MCF 10A (cell line): ENCODE measurements around the gene FBXW7. TPM values are rescaled to one million over a fixed set of nuclear protein-coding genes. Genes with fewer than 3 reads are reported as not detected.

Experiments used
- BruUV-seq: library from RNA; stranded (reverse); fragments of 400-500 nt; replicated peaks from 2 replicates; lab custom pipeline; 2021; lab: Mats Ljungman, UMichigan
- CTCF ChIA-PET: fragments of 300-600 bp; sonication (Branson Sonifier 250); formaldehyde crosslinking; extraction: SDS; loops from one replicate; lab custom pipeline; 2021; ENCODE audit warnings: antibody characterized with exemption, inconsistent platforms; lab: Yijun Ruan, JAX
- POLR2A ChIA-PET: fragments of 300-600, 350-650 bp; sonication (Branson Sonifier 250); formaldehyde crosslinking; extraction: SDS; loops from one replicate; lab custom pipeline; 2020; ENCODE audit warnings: antibody characterized with exemption, inconsistent platforms; lab: Yijun Ruan, JAX
- DNase-seq: peaks from one replicate; pipeline ENCODE4 v3.0.0-alpha.2; 2018; ENCODE audit not compliant: unreplicated experiment
- H3K27ac Mint-ChIP-seq: one replicate; pipeline ENCODE4 v1.8.0; 2022; ENCODE audit warnings: mild to moderate bottlenecking, low read depth, mixed read lengths; ENCODE audit not compliant: unreplicated experiment
- H3K27me3 Mint-ChIP-seq: one replicate; pipeline ENCODE4 v1.8.0; 2022; ENCODE audit warnings: mixed read lengths; ENCODE audit not compliant: insufficient read depth, unreplicated experiment
- H3K36me3 Mint-ChIP-seq: one replicate; pipeline ENCODE4 v1.8.0; 2022; ENCODE audit warnings: mild to moderate bottlenecking, moderate library complexity, mixed read lengths; ENCODE audit not compliant: insufficient read depth, unreplicated experiment
- H3K4me1 Mint-ChIP-seq: one replicate; pipeline ENCODE4 v1.8.0; 2022; ENCODE audit warnings: mixed read lengths; ENCODE audit not compliant: insufficient read depth, unreplicated experiment
- H3K4me3 Mint-ChIP-seq: one replicate; pipeline ENCODE4 v1.8.0; 2022; ENCODE audit warnings: mild to moderate bottlenecking, moderate library complexity, mixed read lengths; ENCODE audit not compliant: unreplicated experiment
- H3K9me3 Mint-ChIP-seq: one replicate; pipeline ENCODE4 v1.8.0; 2022; ENCODE audit warnings: mixed read lengths; ENCODE audit not compliant: unreplicated experiment
- intact Hi-C: fragments of 100-400 bp; cut with micrococcal nuclease; formaldehyde crosslinking; loops from 2 replicates; pipeline ENCODE4 v1.14.1; 2022
- total RNA-seq: library from RNA; stranded (reverse); gene quantifications from 2 replicates; pipeline ENCODE4 v1.2.3, GENCODE V29; 2022
- TF ChIP-seq, protein P1 (sequence below): fragments of 200-600 bp; IDR thresholded peaks from one replicate; pipeline ENCODE4 v1.8.0; 2022; ENCODE audit warnings: antibody characterized with exemption, mild to moderate bottlenecking; ENCODE audit not compliant: unreplicated experiment

Gene FBXW7
- total RNA-seq, 1 experiment from 2014 or later = 40.2 TPM

DNA sequence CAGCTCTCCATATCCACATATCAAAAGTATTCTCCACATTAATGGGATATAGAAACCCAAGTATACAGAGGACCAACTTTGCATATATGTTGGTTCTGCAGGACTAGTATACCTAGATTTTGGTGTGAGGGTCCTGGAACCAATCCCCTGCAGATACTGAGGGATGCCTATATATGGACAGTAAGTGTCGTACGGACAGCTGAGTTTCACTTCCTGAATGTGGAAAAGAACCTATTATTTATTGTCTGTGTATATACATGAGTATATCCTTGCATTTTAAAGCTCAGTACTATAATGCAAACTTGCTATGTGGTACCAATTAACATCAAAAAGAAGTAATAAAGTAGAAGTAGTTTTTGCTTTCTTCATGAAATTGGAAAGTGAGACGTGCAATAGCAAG, 101.9 kb downstream of the FBXW7 start:
- Mint-ChIP-seq H3K4me3 (no peak overlapping the region), H3K9me3 (no peaks in the 10 kb centered on the region), H3K27ac (no peak overlapping the region), H3K27me3 (no peaks in the 10 kb centered on the region), H3K4me1 (no peaks in the 10 kb centered on the region), H3K36me3 (no peaks in the 10 kb centered on the region)
- TF ChIP-seq, protein P1, sequence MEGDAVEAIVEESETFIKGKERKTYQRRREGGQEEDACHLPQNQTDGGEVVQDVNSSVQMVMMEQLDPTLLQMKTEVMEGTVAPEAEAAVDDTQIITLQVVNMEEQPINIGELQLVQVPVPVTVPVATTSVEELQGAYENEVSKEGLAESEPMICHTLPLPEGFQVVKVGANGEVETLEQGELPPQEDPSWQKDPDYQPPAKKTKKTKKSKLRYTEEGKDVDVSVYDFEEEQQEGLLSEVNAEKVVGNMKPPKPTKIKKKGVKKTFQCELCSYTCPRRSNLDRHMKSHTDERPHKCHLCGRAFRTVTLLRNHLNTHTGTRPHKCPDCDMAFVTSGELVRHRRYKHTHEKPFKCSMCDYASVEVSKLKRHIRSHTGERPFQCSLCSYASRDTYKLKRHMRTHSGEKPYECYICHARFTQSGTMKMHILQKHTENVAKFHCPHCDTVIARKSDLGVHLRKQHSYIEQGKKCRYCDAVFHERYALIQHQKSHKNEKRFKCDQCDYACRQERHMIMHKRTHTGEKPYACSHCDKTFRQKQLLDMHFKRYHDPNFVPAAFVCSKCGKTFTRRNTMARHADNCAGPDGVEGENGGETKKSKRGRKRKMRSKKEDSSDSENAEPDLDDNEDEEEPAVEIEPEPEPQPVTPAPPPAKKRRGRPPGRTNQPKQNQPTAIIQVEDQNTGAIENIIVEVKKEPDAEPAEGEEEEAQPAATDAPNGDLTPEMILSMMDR = no peak
- no TSS peak for BruUV-seq
- DNase-seq = no peak
- intact Hi-C loops = no loop called here
- CTCF ChIA-PET = interaction anchor here (1.1 kb wide), 1 partner anchor 302 kb away, joined by 4 read pairs; no protein-coding TSS in a partner anchor
- POLR2A ChIA-PET = no interaction called here

DNA sequence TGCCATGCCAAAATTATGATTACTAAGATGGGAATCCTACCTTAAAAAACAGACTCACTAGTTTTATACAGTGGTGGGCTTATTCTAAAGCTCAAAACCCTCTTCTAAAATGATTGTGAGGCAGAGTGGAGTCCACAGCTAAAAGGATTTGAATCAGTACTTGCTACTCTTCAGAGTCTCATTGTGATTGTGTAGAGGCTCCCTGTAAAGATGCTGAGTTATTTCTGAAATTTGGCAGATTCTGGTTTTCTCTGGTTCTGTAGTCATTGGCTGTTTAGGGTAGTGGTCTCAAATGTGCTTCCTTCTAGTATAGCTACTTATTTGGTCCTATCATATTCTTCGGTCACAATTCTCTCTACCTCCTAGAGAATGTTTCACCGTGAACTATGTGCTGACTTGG, 104.1 kb downstream of the FBXW7 start:
- TF ChIP-seq, protein P1 = no peak
- H3K4me1 Mint-ChIP-seq = no peaks in the 10 kb centered on the region
- H3K27ac Mint-ChIP-seq = no peak overlapping the region
- POLR2A ChIA-PET = interaction anchor here (1.2 kb wide), 1 partner anchor 9 kb away, joined by 4 read pairs; no protein-coding TSS in a partner anchor
- H3K36me3 Mint-ChIP-seq = peaks cover under 1% of the 10 kb centered on the region
- intact Hi-C loops = no loop called here
- H3K27me3 Mint-ChIP-seq = no peaks in the 10 kb centered on the region
- DNase-seq = no peak
- CTCF ChIA-PET = no interaction called here
- no peak overlapping the region for H3K4me3 Mint-ChIP-seq
- H3K9me3 Mint-ChIP-seq = no peaks in the 10 kb centered on the region
- no TSS peak for BruUV-seq

DNA sequence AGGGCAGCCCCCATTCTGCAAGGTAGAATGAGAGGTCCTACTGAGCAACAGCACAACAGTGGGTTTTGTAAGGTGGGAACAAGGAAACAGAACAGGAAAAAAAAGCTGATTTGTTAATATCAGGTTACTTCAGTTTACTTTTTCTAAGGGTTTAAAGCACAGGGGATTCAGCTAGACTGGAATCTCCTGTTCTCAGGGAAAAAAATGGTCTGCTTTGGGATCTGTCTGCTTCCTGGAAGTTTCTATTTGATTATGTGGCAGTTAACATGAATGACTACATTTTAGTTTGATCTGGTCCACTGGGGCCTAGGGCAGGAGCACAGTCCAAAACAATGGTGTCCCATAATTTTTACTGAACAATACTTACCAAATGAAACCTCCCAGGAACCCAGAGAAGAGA, 104.6 kb downstream of the FBXW7 start:
- intact Hi-C loops = no loop called here
- Mint-ChIP-seq H3K4me1 (no peaks in the 10 kb centered on the region), H3K36me3 (peaks cover 6% of the 10 kb centered on the region), H3K9me3 (no peaks in the 10 kb centered on the region), H3K27me3 (no peaks in the 10 kb centered on the region), H3K4me3 (no peak overlapping the region), H3K27ac (no peak overlapping the region)
- TF ChIP-seq, protein P1 = no peak
- BruUV-seq = no TSS peak
- ChIA-PET POLR2A (interaction anchor here (1.2 kb wide), 1 partner anchor 9 kb away, joined by 4 read pairs; no protein-coding TSS in a partner anchor), CTCF (no interaction called here)
- no peak for DNase-seq

DNA sequence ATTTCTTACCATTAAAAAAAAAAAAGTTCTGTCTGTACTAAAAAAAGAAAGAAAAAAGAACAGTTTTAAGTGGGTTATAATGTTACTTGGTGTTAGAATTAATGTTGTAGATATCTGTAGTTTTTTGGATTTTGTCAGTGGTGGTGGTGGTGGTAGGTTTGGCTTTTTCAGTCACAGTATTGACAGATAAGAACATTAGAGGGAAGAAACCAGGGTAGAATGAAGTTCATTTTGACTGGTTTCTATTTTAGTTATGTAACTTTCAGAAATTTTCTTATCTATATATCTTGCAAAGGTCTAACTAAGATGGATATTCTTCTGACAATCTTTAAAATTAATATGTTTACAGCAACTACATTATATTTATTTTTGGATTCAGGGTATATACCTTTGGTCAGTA, 105.4 kb downstream of the FBXW7 start:
- H3K27me3 Mint-ChIP-seq = no peaks in the 10 kb centered on the region
- no peak overlapping the region for H3K4me3 Mint-ChIP-seq
- H3K27ac Mint-ChIP-seq = no peak overlapping the region
- intact Hi-C loops = no loop called here
- POLR2A ChIA-PET = no interaction called here
- CTCF ChIA-PET = no interaction called here
- TF ChIP-seq, protein P1 = no peak
- no TSS peak for BruUV-seq
- H3K9me3 Mint-ChIP-seq = no peaks in the 10 kb centered on the region
- H3K36me3 Mint-ChIP-seq = peaks cover 6% of the 10 kb centered on the region
- H3K4me1 Mint-ChIP-seq = no peaks in the 10 kb centered on the region
- DNase-seq = no peak
